Vagina (tissue), 2 donors: ENCODE results near the gene SC5D. TPM values are rescaled to one million over a fixed set of nuclear protein-coding genes. Genes with fewer than 3 reads are reported as not detected.

Experiments
- DNase-seq, 2 donors: peaks; one replicate each; pipeline ENCODE4 v3.0.0-alpha.2; 2017; ENCODE audit errors: extremely low spot score in 2 of 2
- H3K27ac ChIP-seq: fragments of 200-600 bp; sonication (generic); one replicate; pipeline ENCODE4 v1.5.1; 2019
- H3K27me3 ChIP-seq: fragments of 200-600 bp; sonication (generic); one replicate; pipeline ENCODE4 v1.5.1; 2019
- H3K36me3 ChIP-seq, 2 donors: fragments of 200-600 bp; sonication (generic); one replicate each; pipeline ENCODE4 v1.5.1; 2017 to 2019
- H3K4me1 ChIP-seq: fragments of 200-600 bp; sonication (generic); one replicate; pipeline ENCODE4 v1.5.1; 2019
- H3K4me3 ChIP-seq, 2 donors: fragments of 200-600 bp; sonication (generic); 1 replicate in 1 of 2; 2 replicates in 1 of 2; pipeline ENCODE4 v1.5.1; 2016 to 2019
- H3K9me3 ChIP-seq: fragments of 200-600 bp; sonication (generic); one replicate; pipeline ENCODE4 v1.5.1; 2019
- CTCF ChIP-seq, 3 experiments: fragments of 450-650 bp in 2 of 3; fragments of 200-600 bp in 1 of 3; sonication (generic) in 1 of 3; IDR thresholded peaks; one replicate each; pipeline ENCODE4 v1.5.1; 2017 to 2019; ENCODE audit warnings: antibody characterized with exemption in 3 of 3, mild to moderate bottlenecking in 2 of 3, moderate library complexity in 2 of 3
- POLR2A ChIP-seq, 2 donors: fragments of 450-650 bp; IDR thresholded peaks; one replicate each; pipeline ENCODE4 v1.6.1; 2017; ENCODE audit warnings: antibody characterized with exemption in 2 of 2, mild to moderate bottlenecking in 2 of 2, moderate library complexity in 2 of 2
- POLR2AphosphoS5 ChIP-seq, 2 donors: sonication (generic); formaldehyde crosslinking; IDR thresholded peaks; one replicate each; pipeline ENCODE4 v1.9.0; 2017; ENCODE audit warnings: antibody characterized with exemption in 2 of 2, mild to moderate bottlenecking in 2 of 2, low read depth in 1 of 2; ENCODE audit not compliant: insufficient read depth in 1 of 2
- intact Hi-C: fragments of 100-400 bp; cut with DNase I; formaldehyde crosslinking; loops from one replicate; pipeline ENCODE4 v1.15.1; 2023
- total RNA-seq: library from RNA; depleted of rRNA; stranded (reverse); fragments of >200 nt; gene quantifications from one replicate; pipeline ENCODE4 v1.2.3, GENCODE V29; 2016

The SC5D gene
- total RNA-seq, 1 donor from 2014 or later = 86.7 TPM

- intact Hi-C loops = no loop called here
- no peak for DNase-seq
- Histone ChIP-seq H3K9me3 (no peaks in the 10 kb centered on the region), H3K4me3 (no peak overlapping the region), H3K27me3 (no peaks in the 10 kb centered on the region), H3K4me1 (peaks cover 10% of the 10 kb centered on the region), H3K27ac (no peak overlapping the region), H3K36me3 (no peaks in the 10 kb centered on the region)
- TF ChIP-seq CTCF (IDR thresholded peaks at IDR 0.05) (no peak), POLR2AphosphoS5 (IDR thresholded peaks at IDR 0.05; ENCODE audit: insufficient read depth in 1 of 2, low read depth in 1 of 2) (no peak), POLR2A (IDR thresholded peaks at IDR 0.05) (no peak)
Observed at GRCh38 chr11:121326230-121326629, 33.7 kb downstream of the SC5D start.

DNA sequence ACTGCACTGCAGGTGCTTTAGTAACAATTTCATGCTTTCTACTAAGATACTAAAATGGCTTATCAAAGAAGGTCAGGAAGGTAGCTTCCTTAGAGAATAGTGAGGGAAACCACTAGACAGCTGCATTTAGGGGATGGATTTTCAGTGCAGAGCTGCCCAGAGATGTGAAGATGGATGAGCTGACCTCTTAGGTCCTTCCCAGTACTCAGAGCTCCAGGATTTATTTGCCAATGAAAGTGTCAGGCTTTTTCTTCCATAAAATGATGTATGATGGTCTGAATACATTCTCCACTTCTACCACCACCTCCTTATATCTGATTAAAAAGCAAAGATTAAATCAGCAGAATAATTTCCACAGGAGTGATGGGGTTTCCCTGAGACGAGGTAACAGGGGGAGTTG, 35.0 kb downstream of the SC5D start:
- Histone ChIP-seq H3K27ac (no peak overlapping the region), H3K4me1 (peaks cover 10% of the 10 kb centered on the region), H3K9me3 (no peaks in the 10 kb centered on the region), H3K4me3 (no peak overlapping the region), H3K36me3 (no peaks in the 10 kb centered on the region), H3K27me3 (no peaks in the 10 kb centered on the region)
- intact Hi-C loops = no loop called here
- no peak for TF ChIP-seq POLR2AphosphoS5 (IDR thresholded peaks at IDR 0.05; ENCODE audit: insufficient read depth in 1 of 2, low read depth in 1 of 2)
- TF ChIP-seq POLR2A (IDR thresholded peaks at IDR 0.05) = no peak
- no peak for TF ChIP-seq CTCF (IDR thresholded peaks at IDR 0.05)
- no peak for DNase-seq

DNA sequence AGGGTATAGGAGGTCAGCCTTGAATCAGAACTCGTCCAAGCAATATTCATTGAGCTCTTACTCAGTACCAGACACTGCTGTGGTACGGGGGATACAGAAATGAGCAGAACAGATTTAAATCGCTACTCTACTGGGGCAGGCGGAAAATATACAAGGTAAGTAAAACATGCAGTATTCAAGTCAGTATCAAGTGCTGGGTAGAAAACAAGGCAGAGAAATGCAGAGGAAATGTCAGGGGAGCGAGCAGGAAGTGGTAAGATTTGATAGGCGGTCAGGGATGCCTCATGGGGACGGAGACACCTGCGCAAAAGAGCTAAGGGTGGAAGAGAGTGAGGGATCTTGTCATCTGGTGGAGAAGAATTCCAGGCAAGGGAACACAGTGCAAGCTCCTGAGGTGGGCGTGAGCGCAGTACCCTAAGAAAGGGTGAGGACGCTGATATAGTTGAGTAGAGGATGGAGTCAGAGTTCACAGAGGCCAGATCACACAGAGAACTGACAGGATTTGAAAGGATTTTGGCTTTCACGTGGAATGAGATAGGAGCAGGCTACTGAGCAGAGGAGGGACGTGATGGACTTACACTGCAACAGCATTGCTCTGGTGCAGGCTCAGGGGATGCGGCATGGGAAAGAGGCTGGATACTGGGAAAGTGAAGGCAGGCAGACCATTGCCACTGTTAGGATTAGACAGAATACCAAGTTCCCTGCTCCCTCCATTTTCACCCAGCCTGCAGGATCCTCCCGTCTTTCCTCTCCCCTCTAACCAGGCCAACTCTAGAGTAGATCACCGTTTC, 35.8 kb downstream of the SC5D start:
- DNase-seq = no peak
- intact Hi-C loops = no loop called here
- no peak for TF ChIP-seq CTCF (IDR thresholded peaks at IDR 0.05)
- no peak for TF ChIP-seq POLR2AphosphoS5 (IDR thresholded peaks at IDR 0.05; ENCODE audit: insufficient read depth in 1 of 2, low read depth in 1 of 2)
- TF ChIP-seq POLR2A (IDR thresholded peaks at IDR 0.05) = no peak

GRCh38 chr11:121328967-121329679, 36.6 kb downstream of the SC5D start:
- Histone ChIP-seq H3K4me1 (peaks cover 10% of the 10 kb centered on the region), H3K27ac (no peak overlapping the region), H3K27me3 (no peaks in the 10 kb centered on the region), H3K36me3 (no peaks in the 10 kb centered on the region), H3K4me3 (no peak overlapping the region), H3K9me3 (no peaks in the 10 kb centered on the region)
- intact Hi-C loops = no loop called here
- DNase-seq = no peak
- no peak for TF ChIP-seq CTCF (IDR thresholded peaks at IDR 0.05)
- no peak for TF ChIP-seq POLR2A (IDR thresholded peaks at IDR 0.05)
- TF ChIP-seq POLR2AphosphoS5 (IDR thresholded peaks at IDR 0.05; ENCODE audit: insufficient read depth in 1 of 2, low read depth in 1 of 2) = no peak

More for the DNA sequence above, 35.8 kb downstream of the SC5D start:
- H3K4me1 ChIP-seq = peaks cover 10% of the 10 kb centered on the region
- H3K9me3 ChIP-seq = no peaks in the 10 kb centered on the region
- no peaks in the 10 kb centered on the region for H3K36me3 ChIP-seq
- no peaks in the 10 kb centered on the region for H3K27me3 ChIP-seq
- H3K4me3 ChIP-seq = no peak overlapping the region
- H3K27ac ChIP-seq = no peak overlapping the region
